Activated naive CD8-positive, alpha-beta T cell treated with anti-CD3 and anti-CD28 coated beads for 36 hours (primary cell): ENCODE results near the gene IL3RA. TPM values are rescaled to one million over a fixed set of nuclear protein-coding genes. Genes with fewer than 3 reads are reported as not detected.
"Not testable (repeated sequence)": the region's sequence is repeated elsewhere in the genome, so short reads cannot be mapped to it uniquely, and the experiment has no call there.

ENCODE experiments used
- DNase-seq: peaks from one replicate; pipeline ENCODE4 v3.0.0; 2021
- H3K27ac Mint-ChIP-seq: one replicate; pipeline ENCODE4 v1.8.0; 2022; ENCODE audit warnings: mild to moderate bottlenecking, moderate library complexity, mixed read lengths
- H3K27me3 Mint-ChIP-seq: one replicate; pipeline ENCODE4 v1.8.0; 2022; ENCODE audit warnings: mild to moderate bottlenecking, mixed read lengths
- H3K36me3 Mint-ChIP-seq: one replicate; pipeline ENCODE4 v1.8.0; 2021; ENCODE audit warnings: mild to moderate bottlenecking, mixed read lengths
- H3K4me1 Mint-ChIP-seq: one replicate; pipeline ENCODE4 v1.8.0; 2021; ENCODE audit warnings: mixed read lengths
- H3K4me3 Mint-ChIP-seq: one replicate; pipeline ENCODE4 v1.8.0; 2022; ENCODE audit warnings: mild to moderate bottlenecking, moderate library complexity, mixed read lengths
- H3K9me3 Mint-ChIP-seq: one replicate; pipeline ENCODE4 v1.8.0; 2022; ENCODE audit warnings: mixed read lengths
- total RNA-seq, 2 experiments: library from RNA; stranded (reverse); gene quantifications; one replicate each; pipeline ENCODE4 v1.2.3, GENCODE V29; 2021

IL3RA gene
- total RNA-seq, 2 experiments from 2014 or later = 0.29 TPM; not detected in 1

DNA sequence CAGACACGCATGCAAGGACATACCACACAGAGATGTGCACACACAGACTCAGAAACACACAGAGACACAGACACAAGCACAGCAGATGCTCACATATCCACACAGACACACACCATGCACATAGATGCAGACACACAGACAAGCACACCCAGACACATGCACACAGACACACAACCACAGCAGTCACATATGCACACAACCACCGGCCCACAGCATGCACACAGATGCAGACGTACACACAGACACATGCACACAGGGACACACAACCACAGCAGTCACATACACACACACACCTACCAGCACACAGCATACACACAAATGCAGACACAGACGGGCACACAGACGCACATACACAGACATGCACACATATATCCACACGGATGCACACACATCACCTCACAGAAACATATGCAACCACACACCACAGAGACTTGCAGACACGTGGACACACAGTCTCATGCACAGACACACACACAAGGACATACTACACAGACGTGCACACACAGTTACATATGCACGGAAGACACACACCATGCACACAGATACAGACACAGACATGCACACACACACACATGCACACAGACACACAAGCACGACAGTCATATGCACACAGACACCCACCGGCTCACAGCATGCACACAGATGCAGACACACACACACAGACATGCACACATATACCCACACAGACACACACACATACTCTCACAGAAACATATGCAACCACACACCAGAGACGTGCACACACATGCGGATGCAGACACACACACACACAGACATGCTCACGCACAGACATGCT, 80.6 kb downstream of the IL3RA start:
- Mint-ChIP-seq H3K9me3 (peaks cover 11% of the 10 kb centered on the region), H3K4me1 (no peaks in the 10 kb centered on the region), H3K36me3 (peaks cover 39% of the 10 kb centered on the region), H3K27me3 (no peaks in the 10 kb centered on the region), H3K4me3 (no peak overlapping the region), H3K27ac (no peak overlapping the region)
- DNase-seq = no peak

DNA sequence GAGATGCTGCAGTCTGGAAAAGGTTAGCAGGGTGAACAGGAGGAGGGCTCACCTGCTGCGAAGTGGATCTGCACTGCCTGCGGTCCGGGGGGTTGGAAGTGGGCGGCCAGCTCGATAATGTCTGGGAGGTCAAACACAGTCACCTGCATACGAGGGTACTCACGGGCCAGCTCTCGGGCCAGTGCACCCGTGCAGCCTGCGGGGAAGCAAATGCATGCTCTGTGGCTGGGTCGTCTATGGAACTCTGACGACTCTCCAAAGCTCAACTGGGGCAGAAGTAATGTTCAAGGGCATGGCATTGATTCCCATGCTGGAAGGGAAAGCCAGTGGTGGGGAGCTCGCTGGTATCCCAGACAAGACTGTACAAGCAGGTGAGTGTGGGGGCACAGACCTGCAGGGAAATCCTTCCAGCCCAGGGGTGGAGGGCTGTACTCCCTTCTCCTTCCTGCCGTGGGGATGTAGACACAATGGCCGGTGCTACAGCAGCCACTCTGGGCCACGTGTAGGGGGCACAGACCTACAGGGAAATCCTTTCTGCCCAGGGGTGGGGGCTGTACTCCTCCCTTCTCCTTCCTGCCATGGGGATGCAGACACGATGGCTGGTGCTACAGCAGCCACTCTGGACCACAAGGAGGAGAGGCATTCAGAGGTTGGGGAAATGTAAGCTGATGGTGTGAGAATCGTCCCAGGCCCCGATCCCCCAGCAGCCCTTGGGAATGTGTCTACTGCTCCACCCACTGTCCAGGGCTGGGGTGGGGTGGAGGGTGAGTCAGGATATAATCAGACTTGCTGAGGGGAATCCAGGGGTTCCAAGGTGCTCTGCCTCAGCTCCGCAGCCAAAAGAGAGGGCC, 81.6 kb downstream of the IL3RA start:
- H3K27ac Mint-ChIP-seq = no peak overlapping the region
- H3K4me3 Mint-ChIP-seq = no peak overlapping the region
- H3K27me3 Mint-ChIP-seq = no peaks in the 10 kb centered on the region
- no peaks in the 10 kb centered on the region for H3K4me1 Mint-ChIP-seq
- no peak for DNase-seq
- H3K36me3 Mint-ChIP-seq = peaks cover 44% of the 10 kb centered on the region
- peaks cover 17% of the 10 kb centered on the region for H3K9me3 Mint-ChIP-seq

DNA sequence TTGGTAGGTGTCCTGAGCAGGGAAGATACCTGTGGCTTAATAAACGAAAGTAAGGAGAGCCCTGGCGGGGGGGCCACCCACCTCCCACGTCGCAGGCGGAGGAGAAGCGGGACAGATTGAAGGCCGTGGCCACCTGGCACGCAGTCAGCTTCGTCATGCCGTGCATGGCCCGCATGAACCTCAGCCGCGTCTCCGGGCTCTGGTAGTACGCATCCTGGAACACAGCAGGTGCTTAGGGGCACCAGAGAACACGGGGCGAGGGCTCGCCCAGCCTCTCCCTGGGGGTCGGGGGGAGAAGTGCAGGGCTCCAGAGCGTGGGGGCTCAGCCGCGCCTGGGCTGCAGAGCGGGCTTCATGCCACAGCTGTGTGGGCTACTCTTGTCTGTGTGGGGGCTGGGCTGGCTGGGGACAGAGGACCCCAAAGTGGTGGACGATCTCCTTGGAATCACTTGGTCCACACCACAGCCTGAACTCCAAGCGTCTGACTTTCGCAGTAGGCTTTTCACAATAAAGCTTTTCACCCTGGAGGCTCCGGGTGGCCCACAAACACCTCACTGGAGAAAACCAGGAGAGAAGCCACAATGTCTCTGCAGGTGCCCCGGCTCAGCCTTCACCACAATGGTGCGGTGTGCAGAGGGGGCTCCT, 82.4 kb downstream of the IL3RA start:
- no peak for DNase-seq
- Mint-ChIP-seq H3K27me3 (no peaks in the 10 kb centered on the region), H3K4me1 (no peaks in the 10 kb centered on the region), H3K27ac (no peak overlapping the region), H3K36me3 (peaks cover 43% of the 10 kb centered on the region), H3K4me3 (no peak overlapping the region), H3K9me3 (peaks cover 25% of the 10 kb centered on the region)

DNA sequence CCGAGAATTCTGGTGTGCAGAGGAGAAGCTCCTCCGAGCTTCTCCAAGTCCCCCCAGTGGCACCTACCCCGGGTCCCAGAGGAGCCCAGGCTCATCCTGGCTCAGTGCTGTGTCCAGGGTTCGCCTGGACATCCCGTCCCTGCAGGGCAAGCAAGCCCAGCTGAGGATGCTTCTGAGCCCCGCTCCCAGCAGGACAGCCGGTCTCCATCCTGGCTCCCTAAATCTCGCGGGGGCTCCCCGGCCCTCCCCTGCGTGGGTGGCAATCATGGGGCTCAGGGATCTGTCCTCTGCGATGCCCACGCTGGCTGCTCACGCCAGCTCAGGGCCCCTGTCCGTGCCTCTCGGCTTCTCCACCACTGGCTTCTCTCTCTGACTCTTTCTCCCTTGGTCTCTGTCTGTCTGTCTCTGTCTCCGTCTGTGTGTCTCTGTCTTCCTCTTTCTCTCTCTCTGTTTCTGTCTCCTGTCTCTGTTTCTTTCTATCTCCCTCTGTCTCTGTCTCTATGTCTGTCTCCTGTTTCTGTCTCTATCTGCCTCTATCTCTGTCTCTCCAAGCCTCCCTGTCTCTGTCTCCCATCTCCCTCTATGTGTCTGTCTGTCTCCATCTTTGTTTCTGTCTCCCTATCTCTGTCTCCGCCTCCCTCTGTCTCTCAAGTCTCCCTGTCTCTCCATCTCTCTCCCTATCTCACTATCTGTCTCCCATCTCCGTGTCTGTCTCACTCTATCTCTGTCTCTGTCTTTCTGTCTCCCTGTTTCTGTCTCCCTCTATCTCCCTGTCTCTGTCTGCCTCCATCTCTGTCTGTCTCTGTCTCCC, 83.2 kb downstream of the IL3RA start:
- peaks cover 47% of the 10 kb centered on the region for H3K36me3 Mint-ChIP-seq

DNA sequence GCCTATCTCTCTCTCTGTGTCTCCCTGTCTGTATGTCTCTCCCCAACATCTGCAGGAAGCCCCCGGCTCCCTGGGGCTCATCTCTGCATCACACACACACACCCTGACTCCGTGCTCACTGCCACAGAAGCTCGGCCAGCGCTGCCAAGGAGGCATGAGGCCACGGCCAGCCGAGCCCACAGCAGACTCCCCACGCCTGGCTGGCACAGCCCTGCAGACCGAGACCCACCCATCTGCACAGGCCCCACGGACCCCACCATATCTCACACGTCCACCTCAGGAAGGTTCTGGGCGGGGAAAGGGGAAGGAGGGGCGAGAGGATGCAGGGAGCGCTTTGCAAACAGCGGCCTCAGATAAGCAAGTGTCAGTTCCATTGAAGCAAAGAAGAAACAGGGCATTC, 83.8 kb downstream of the IL3RA start:
- Mint-ChIP-seq H3K4me1 (no peaks in the 10 kb centered on the region), H3K9me3 (peaks cover 33% of the 10 kb centered on the region), H3K27ac (peak overlapping the region; percentile 32), H3K27me3 (no peaks in the 10 kb centered on the region), H3K4me3 (no peak overlapping the region), H3K36me3 (peaks cover 52% of the 10 kb centered on the region)
- DNase-seq = no peak

More for the DNA sequence above, 83.2 kb downstream of the IL3RA start:
- Mint-ChIP-seq H3K4me1 (no peaks in the 10 kb centered on the region), H3K4me3 (no peak overlapping the region), H3K27me3 (no peaks in the 10 kb centered on the region), H3K27ac (peak overlapping the region; percentile 32), H3K9me3 (peaks cover 30% of the 10 kb centered on the region)
- no peak for DNase-seq

DNA sequence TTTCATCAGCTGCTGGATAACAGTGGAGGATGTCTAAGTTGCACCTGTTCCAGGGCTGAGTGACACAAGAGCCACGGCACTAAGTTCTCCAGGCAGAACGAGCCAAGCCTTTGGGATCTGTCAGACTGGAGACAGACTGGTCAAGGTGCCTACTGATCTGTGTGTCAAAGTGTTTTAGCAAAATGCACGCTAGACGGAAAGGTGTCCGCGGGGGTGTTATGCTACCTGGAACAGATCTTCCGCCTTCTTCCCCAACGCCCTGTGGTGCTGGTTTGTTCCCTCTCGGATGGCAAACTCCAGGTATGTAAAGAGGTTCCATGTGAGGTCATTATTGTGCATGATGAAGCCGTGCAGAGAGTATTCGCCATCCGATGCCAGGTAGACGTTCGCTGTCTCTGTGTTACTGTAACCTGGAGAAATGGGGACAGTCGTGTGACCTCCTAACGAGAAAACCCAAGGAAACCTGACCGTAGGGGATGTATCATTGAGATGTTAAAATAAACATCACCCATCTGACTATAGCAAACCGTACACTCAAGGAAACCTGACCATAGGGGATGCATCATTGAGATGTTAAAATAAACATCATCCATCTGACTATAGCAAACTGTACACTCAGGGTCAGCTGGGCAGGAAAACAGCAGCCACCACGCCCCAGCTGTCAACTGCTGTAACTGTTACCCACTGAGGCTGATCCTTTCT, 85.0 kb downstream of the IL3RA start:
- Mint-ChIP-seq H3K27ac (no peak overlapping the region), H3K4me1 (no peaks in the 10 kb centered on the region)

DNA sequence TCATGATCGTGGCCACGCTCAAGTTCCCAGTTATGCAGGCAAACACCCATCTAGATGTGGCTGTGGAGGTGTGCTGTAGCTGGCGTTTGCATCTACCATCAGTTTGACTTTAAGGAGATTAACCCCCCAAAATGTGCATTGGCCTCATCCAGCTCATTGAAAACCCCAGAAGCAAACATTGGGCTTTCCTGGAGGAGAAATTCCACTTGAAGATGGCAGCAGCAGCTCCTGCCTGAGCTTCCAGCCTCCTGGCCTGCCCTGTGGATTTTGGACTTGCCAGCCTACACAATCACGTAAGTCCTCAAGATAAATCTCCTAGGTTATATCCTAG, 85.5 kb downstream of the IL3RA start:
- no peaks in the 10 kb centered on the region for H3K4me1 Mint-ChIP-seq
- H3K4me3 Mint-ChIP-seq = no peak overlapping the region
- peaks cover 57% of the 10 kb centered on the region for H3K36me3 Mint-ChIP-seq
- no peak overlapping the region for H3K27ac Mint-ChIP-seq
- DNase-seq = no peak
- H3K27me3 Mint-ChIP-seq = no peaks in the 10 kb centered on the region
- peaks cover 33% of the 10 kb centered on the region for H3K9me3 Mint-ChIP-seq

More for the DNA sequence above, 85.0 kb downstream of the IL3RA start:
- H3K4me3 Mint-ChIP-seq = no peak overlapping the region
- DNase-seq = no peak
- peaks cover 33% of the 10 kb centered on the region for H3K9me3 Mint-ChIP-seq
- no peaks in the 10 kb centered on the region for H3K27me3 Mint-ChIP-seq
- peaks cover 55% of the 10 kb centered on the region for H3K36me3 Mint-ChIP-seq

DNA sequence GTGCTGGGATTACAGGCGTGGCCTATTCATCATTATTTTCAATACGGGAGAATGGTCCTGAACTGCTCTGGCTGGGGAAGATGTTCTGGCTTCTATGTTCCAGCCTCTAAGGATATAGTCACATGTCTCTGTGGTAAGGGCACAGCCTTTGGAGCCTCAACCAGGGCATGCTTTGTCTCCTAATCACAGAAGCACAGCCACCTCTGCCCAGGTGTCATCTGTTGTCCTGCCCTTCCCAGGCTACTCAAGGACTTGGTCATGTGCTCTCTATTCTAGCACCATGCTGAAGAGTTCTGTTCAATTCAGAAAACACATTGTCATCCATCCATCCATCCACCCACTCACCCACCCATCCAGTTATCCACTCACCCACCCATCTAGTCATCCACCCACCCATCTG, 86.6 kb downstream of the IL3RA start:
- Mint-ChIP-seq H3K4me3 (no peak overlapping the region), H3K27ac (no peak overlapping the region), H3K9me3 (peaks cover 33% of the 10 kb centered on the region), H3K36me3 (peaks cover 61% of the 10 kb centered on the region), H3K27me3 (no peaks in the 10 kb centered on the region), H3K4me1 (no peaks in the 10 kb centered on the region)
- DNase-seq = no peak

DNA sequence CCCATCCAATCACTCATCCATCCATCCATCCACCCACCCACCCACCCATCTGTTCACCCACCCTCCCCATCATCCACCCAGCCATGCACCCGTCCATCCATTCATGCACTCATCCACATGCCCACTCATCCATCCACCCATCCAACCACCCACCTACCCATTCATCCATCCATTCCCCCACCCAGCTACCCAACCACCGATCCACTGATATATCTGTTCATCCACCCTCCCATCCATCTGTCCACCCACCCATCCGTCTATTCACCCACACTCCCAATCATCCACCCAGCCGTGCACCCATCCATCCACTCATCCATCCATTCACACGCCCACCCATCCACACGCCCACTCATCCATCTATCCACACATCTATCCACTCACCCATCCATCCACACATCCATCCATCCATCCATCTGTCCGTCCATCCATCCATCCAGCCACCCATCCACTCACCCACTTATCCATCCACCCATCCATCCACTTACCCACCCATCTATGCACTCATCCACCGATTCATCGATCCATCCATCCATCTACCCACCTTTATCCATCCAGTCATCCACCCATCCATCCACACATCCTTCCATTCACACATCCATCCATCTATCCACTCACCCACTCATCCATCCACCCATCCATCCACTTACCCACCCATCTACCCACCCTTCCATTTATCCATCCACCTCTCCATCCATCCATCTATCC, 87.7 kb downstream of the IL3RA start:
- no peak overlapping the region for H3K27ac Mint-ChIP-seq
- H3K27me3 Mint-ChIP-seq = no peaks in the 10 kb centered on the region
- peaks cover 59% of the 10 kb centered on the region for H3K36me3 Mint-ChIP-seq
- DNase-seq = no peak
- no peaks in the 10 kb centered on the region for H3K4me1 Mint-ChIP-seq
- H3K9me3 Mint-ChIP-seq = peaks cover 33% of the 10 kb centered on the region
- H3K4me3 Mint-ChIP-seq = no peak overlapping the region

DNA sequence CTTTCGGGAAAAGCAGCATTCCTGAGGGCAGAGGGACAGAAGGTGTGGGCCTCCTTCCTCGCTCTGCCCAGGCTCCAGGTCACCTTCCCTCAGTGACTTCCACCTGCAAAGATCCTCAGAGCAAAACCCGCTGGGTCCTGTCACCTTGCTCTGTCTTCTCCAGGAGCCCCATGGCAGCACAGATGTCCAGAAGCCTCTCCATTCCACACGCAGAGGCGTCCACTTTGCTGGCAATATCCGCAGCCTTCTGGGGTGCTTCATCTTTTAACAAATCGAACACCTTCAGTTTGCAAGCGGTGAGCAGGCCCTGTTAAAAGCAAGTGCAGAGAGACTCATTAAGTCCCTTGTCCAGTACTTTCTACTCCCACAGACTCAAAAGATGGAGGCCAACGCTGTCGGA, 88.8 kb downstream of the IL3RA start:
- Mint-ChIP-seq H3K4me1 (no peaks in the 10 kb centered on the region), H3K4me3 (no peak overlapping the region), H3K36me3 (peaks cover 56% of the 10 kb centered on the region), H3K9me3 (peaks cover 28% of the 10 kb centered on the region), H3K27me3 (no peaks in the 10 kb centered on the region), H3K27ac (no peak overlapping the region)
- DNase-seq = no peak

DNA sequence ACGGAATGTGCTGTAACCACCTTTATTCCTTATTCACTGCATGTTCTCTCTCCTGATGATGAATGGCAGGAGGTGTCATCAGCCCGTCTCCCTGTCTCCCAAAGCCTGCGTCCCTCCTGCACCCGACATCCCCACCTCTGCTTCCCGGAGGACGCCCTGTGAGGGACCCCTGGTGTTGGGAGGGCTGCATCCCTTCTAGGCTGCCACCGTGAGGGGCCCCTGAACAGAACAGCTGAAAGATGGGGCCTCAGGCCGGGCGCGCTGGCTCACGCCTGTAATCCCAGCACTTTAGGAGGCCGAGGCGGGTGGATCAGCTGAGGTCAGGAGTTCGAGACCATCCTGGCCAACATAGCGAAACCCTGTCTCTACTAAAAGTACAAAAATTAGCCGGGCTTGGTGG, 89.7 kb downstream of the IL3RA start:
- H3K4me1 Mint-ChIP-seq, DNase-seq, H3K27me3 Mint-ChIP-seq, H3K27ac Mint-ChIP-seq, H3K4me3 Mint-ChIP-seq: not testable (repeated sequence)
- H3K36me3 Mint-ChIP-seq = peaks cover 52% of the 10 kb centered on the region
- peaks cover 28% of the 10 kb centered on the region for H3K9me3 Mint-ChIP-seq

DNA sequence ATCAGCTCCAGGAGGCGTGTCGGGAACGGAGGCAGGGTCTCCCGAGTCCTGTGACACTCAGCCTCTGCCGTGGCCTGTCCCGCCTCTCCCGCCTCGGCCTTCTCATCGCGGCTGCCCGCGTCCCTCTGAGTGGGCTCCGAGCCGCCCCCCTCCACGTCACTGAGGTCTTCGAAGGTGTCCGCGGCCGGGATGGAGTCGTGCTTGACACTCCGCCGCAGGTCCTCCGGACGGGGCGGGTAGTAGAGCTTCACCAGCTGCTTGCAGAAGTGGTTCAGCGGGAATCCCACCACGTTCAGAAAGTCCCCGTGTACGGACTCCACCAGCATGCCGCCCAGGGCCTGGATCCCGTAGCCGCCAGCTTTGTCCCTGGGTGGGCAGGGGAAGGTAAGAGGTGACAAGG, 91.2 kb downstream of the IL3RA start:
- Mint-ChIP-seq H3K4me1 (no peaks in the 10 kb centered on the region), H3K4me3 (no peak overlapping the region), H3K27me3 (no peaks in the 10 kb centered on the region), H3K9me3 (peaks cover 17% of the 10 kb centered on the region), H3K36me3 (peaks cover 40% of the 10 kb centered on the region), H3K27ac (no peak overlapping the region)
- no peak for DNase-seq

DNA sequence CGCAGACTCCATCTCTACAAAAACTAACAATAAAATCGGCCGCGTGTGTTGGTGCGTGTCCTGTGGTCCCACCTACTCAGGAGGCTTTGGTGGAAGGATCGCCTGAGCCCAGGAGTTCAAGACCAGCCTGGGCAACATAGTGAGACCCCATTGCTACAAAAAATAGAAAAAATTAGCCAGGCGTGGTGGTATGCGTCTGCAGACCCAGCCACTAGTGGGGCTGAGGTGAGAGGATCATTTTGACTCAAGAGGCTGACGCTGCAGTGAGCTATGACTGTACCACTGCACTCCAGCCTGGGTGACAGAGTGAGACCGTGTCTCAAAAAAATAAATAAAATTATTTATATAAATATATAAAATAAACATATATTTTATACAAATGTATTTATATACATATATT, 93.9 kb downstream of the IL3RA start:
- Mint-ChIP-seq H3K9me3 (no peaks in the 10 kb centered on the region), H3K4me1 (no peaks in the 10 kb centered on the region), H3K27me3 (no peaks in the 10 kb centered on the region), H3K27ac (no peak overlapping the region), H3K4me3 (no peak overlapping the region), H3K36me3 (peaks cover 21% of the 10 kb centered on the region)
- no peak for DNase-seq
